Measurements from ENCODE around the gene FAM186B.
"Not testable (repeated sequence)": the region's sequence is repeated elsewhere in the genome, so short reads cannot be mapped to it uniquely, and the experiment has no call there.

Gene FAM186B

GRCh38 chr12:49605539-49605938 is at the start of gene FAM186B:
Gene FAM186B (minus strand): TSS chr12:49605639. CDS start chr12:49605477, 162 bp downstream.
- DNase-seq (ENCODE audit: low read depth): not testable (repeated sequence)

GRCh38 chr12:49654715-49655114 is 49.3 kb upstream of the FAM186B start:
- DNase-seq (ENCODE audit: low read depth): no peak

- no peak for DNase-seq (ENCODE audit: low read depth)
Measured at GRCh38 chr12:49652921-49653520, 47.6 kb upstream of the FAM186B start.

- no peak for DNase-seq (ENCODE audit: low read depth)
Measured at GRCh38 chr12:49651855-49652254, 46.4 kb upstream of the FAM186B start.

- no peak for DNase-seq (ENCODE audit: low read depth)
Measured at GRCh38 chr12:49649892-49650291, 44.5 kb upstream of the FAM186B start.

- DNase-seq (ENCODE audit: low read depth): no peak
Measured at GRCh38 chr12:49649445-49649844, 44.0 kb upstream of the FAM186B start.

- DNase-seq (ENCODE audit: low read depth): no peak
Measured at GRCh38 chr12:49648712-49649003, 43.2 kb upstream of the FAM186B start.

- DNase-seq (ENCODE audit: low read depth): no peak
Measured at GRCh38 chr12:49647827-49648711, 42.6 kb upstream of the FAM186B start.

GRCh38 chr12:49646871-49647654 is 41.6 kb upstream of the FAM186B start:
- no peak for DNase-seq (ENCODE audit: low read depth)

GRCh38 chr12:49646331-49646830 is 40.9 kb upstream of the FAM186B start:
- DNase-seq (ENCODE audit: low read depth): no peak

GRCh38 chr12:49645146-49646039 is 40.0 kb upstream of the FAM186B start:
- no peak for DNase-seq (ENCODE audit: low read depth)

GRCh38 chr12:49644620-49644994 is 39.2 kb upstream of the FAM186B start:
- DNase-seq (ENCODE audit: low read depth): peak; percentile 47

- DNase-seq (ENCODE audit: low read depth): no peak
Measured at GRCh38 chr12:49643961-49644619, 38.7 kb upstream of the FAM186B start.

GRCh38 chr12:49643135-49643534 is 37.7 kb upstream of the FAM186B start:
- no peak for DNase-seq (ENCODE audit: low read depth)

- DNase-seq (ENCODE audit: low read depth): no peak
Measured at GRCh38 chr12:49642370-49642802, 36.9 kb upstream of the FAM186B start.

- no peak for DNase-seq (ENCODE audit: low read depth)
Measured at GRCh38 chr12:49641748-49642369, 36.4 kb upstream of the FAM186B start.

- DNase-seq (ENCODE audit: low read depth): peak; percentile 62
Measured at GRCh38 chr12:49636979-49637755, 31.7 kb upstream of the FAM186B start.

GRCh38 chr12:49636574-49636973 is 31.1 kb upstream of the FAM186B start:
- no peak for DNase-seq (ENCODE audit: low read depth)

GRCh38 chr12:49635656-49636055 is 30.2 kb upstream of the FAM186B start:
- no peak for DNase-seq (ENCODE audit: low read depth)

- DNase-seq (ENCODE audit: low read depth): no peak
Measured at GRCh38 chr12:49635036-49635435, 29.6 kb upstream of the FAM186B start.
